WTC11 (cell line): ENCODE measurements around the gene ANGPTL2. TPM values are rescaled to one million over a fixed set of nuclear protein-coding genes. Genes with fewer than 3 reads are reported as not detected.

ENCODE experiments used
- AFF4 ChIP-seq: sonication (generic); formaldehyde crosslinking; IDR thresholded peaks from 2 replicates; pipeline ENCODE4 v1.8.1; 2023; ENCODE audit warnings: mild to moderate bottlenecking, missing genetic modification reagents, borderline replicate concordance
- CBFB ChIP-seq: sonication (generic); formaldehyde crosslinking; IDR thresholded peaks from 2 replicates; pipeline ENCODE4 v1.8.1; 2022; ENCODE audit warnings: mild to moderate bottlenecking, low read depth, missing genetic modification reagents
- ELF4 ChIP-seq: sonication (generic); formaldehyde crosslinking; IDR thresholded peaks from 2 replicates; pipeline ENCODE4 v1.8.1; 2022; ENCODE audit warnings: low read depth, mild to moderate bottlenecking, moderate library complexity, missing genetic modification reagents
- EMX1 ChIP-seq: fragments of 250-450 bp; sonication (Bioruptor Pico); IDR thresholded peaks from 2 replicates; pipeline ENCODE4 v1.8.0; 2021; ENCODE audit warnings: mild to moderate bottlenecking
- ERG ChIP-seq: fragments of 250-450 bp; sonication (Bioruptor Pico); IDR thresholded peaks from 2 replicates; pipeline ENCODE4 v1.8.0; 2021; ENCODE audit warnings: mild to moderate bottlenecking
- ETV6 ChIP-seq: sonication (generic); formaldehyde crosslinking; IDR thresholded peaks from 2 replicates; pipeline ENCODE4 v1.8.1; 2022; ENCODE audit warnings: mild to moderate bottlenecking, missing genetic modification reagents
- FOXJ3 ChIP-seq: sonication (generic); formaldehyde crosslinking; IDR thresholded peaks from 2 replicates; pipeline ENCODE4 v1.9.0; 2021; ENCODE audit warnings: missing genetic modification reagents, mild to moderate bottlenecking, borderline replicate concordance
- FOXP4 ChIP-seq: sonication (generic); formaldehyde crosslinking; IDR thresholded peaks from 2 replicates; pipeline ENCODE4 v1.8.0; 2022; ENCODE audit warnings: mild to moderate bottlenecking, missing genetic modification reagents
- JUN ChIP-seq: sonication (generic); formaldehyde crosslinking; IDR thresholded peaks from 2 replicates; pipeline ENCODE4 v1.8.0; 2023; ENCODE audit warnings: mild to moderate bottlenecking, missing genetic modification reagents
- MXD4 ChIP-seq: fragments of 250-450 bp; sonication (Bioruptor Pico); IDR thresholded peaks from 2 replicates; pipeline ENCODE4 v1.8.0; 2021; ENCODE audit warnings: mild to moderate bottlenecking, moderate library complexity, borderline replicate concordance
- MYBL2 ChIP-seq: sonication (generic); formaldehyde crosslinking; IDR thresholded peaks from 2 replicates; pipeline ENCODE4 v1.8.1; 2023; ENCODE audit warnings: mild to moderate bottlenecking, moderate library complexity, missing genetic modification reagents
- NR1H2 ChIP-seq: sonication (generic); formaldehyde crosslinking; IDR thresholded peaks from 2 replicates; pipeline ENCODE4 v1.9.0; 2021; ENCODE audit warnings: mild to moderate bottlenecking, moderate library complexity, missing genetic modification reagents
- ZBTB21 ChIP-seq: sonication (generic); formaldehyde crosslinking; IDR thresholded peaks from 2 replicates; pipeline ENCODE4 v1.8.1; 2023; ENCODE audit warnings: mild to moderate bottlenecking, missing genetic modification reagents, borderline replicate concordance
- total RNA-seq: library from RNA; stranded (reverse); gene quantifications from 3 replicates; pipeline ENCODE4 v1.2.3, GENCODE V29; 2021
- TF ChIP-seq, protein P1 (sequence below): fragments of 250-450 bp; sonication (Bioruptor Pico); IDR thresholded peaks from 2 replicates; pipeline ENCODE4 v2.1.2; 2022; ENCODE audit warnings: mild to moderate bottlenecking, moderate library complexity
- TF ChIP-seq, protein P2 (sequence below): sonication (generic); formaldehyde crosslinking; IDR thresholded peaks from 2 replicates; pipeline ENCODE4 v1.8.1; 2022; ENCODE audit warnings: low read depth, mild to moderate bottlenecking, moderate library complexity, missing genetic modification reagents, borderline replicate concordance
- TF ChIP-seq, protein P3 (sequence below): fragments of 250-450 bp; sonication (Bioruptor Pico); IDR thresholded peaks from 2 replicates; pipeline ENCODE4 v1.9.0; 2021; ENCODE audit warnings: mild to moderate bottlenecking, borderline replicate concordance
- TF ChIP-seq, protein P4 (sequence below): sonication (generic); formaldehyde crosslinking; conservative IDR thresholded peaks from 2 replicates; pipeline ENCODE4 v1.8.1; 2023; ENCODE audit warnings: mild to moderate bottlenecking, low read depth, missing genetic modification reagents, moderate library complexity
- TF ChIP-seq, protein P5 (sequence below): sonication (generic); formaldehyde crosslinking; IDR thresholded peaks from 2 replicates; pipeline ENCODE4 v1.8.0; 2022; ENCODE audit warnings: mild to moderate bottlenecking, missing genetic modification reagents

The ANGPTL2 gene
- total RNA-seq, 1 experiment from 2014 or later, result 4.5 TPM

DNA sequence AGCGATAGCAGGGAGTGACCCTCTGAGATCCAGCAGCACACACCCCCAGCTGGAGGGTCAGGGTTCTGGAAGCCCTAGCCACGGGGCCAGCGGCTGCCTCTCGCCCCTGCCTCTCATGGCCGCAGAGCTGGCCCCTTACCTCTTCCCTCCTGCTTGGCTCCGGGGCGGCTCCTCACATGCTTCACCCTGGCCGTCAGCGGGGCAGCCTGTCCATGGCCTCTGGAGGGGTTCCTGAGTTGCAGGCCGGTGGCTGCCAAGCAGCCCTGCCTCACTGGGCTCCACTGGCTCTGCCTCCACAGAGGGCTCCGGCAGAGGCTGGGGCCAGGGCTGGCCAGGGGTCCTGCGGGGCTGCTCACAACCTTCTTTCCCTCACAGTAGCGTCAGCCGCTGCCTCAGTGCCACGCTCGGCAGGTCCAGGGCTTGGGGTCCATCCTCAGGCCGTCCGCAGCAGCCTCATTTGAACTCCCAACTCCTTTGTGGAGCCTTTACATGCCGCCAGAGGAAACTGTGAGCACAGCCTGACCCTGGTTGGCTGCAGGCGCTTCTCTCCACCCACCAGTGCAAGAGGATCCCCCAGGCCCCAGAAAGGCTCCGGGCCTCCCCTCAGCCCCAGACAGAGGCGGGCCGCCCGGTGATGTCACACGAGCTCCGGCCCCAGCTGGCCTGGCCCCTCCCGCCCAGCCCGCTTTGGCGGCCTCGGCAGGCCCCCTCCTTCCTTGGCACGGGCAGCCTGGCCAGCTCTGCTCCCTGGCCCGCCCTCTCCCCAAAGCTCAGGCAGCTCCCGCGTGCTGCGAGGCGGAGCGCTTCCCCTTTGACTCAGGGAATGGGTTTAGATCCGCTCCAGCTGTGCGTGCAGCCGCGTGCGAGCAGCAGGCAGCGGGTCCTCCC is at the start of gene ANGPTL2 (continued):
- TF ChIP-seq FOXP4 (peak; percentile 84), NR1H2 (CRISPR knock-in tag) (no peak), JUN (CRISPR knock-in tag) (no peak), CBFB (CRISPR knock-in tag) (no peak; the same call in 1 of the 2 replicates), ELF4 (CRISPR knock-in tag) (no peak), MXD4 (CRISPR knock-in tag) (no peak), EMX1 (CRISPR knock-in tag) (no peak), ZBTB21 (CRISPR knock-in tag) (peak; percentile 80; the same call in 1 of the 2 replicates), MYBL2 (CRISPR knock-in tag) (peak; percentile 73; the same call in 1 of the 2 replicates), AFF4 (CRISPR knock-in tag) (0 out of 2 replicates have a peak, but pooled peaks have one; percentile 49), ETV6 (CRISPR knock-in tag) (no peak), ERG (CRISPR knock-in tag) (no peak), FOXJ3 (no peak)
- TF ChIP-seq, protein P1, sequence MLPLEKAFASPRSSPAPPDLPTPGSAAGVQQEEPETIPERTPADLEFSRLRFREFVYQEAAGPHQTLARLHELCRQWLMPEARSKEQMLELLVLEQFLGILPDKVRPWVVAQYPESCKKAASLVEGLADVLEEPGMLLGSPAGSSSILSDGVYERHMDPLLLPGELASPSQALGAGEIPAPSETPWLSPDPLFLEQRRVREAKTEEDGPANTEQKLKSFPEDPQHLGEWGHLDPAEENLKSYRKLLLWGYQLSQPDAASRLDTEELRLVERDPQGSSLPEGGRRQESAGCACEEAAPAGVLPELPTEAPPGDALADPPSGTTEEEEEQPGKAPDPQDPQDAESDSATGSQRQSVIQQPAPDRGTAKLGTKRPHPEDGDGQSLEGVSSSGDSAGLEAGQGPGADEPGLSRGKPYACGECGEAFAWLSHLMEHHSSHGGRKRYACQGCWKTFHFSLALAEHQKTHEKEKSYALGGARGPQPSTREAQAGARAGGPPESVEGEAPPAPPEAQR, result no peak
- TF ChIP-seq, protein P2, sequence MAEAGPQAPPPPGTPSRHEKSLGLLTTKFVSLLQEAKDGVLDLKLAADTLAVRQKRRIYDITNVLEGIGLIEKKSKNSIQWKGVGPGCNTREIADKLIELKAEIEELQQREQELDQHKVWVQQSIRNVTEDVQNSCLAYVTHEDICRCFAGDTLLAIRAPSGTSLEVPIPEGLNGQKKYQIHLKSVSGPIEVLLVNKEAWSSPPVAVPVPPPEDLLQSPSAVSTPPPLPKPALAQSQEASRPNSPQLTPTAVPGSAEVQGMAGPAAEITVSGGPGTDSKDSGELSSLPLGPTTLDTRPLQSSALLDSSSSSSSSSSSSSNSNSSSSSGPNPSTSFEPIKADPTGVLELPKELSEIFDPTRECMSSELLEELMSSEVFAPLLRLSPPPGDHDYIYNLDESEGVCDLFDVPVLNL (CRISPR knock-in tag), result peak; percentile 60; the same call in 1 of the 2 replicates
- TF ChIP-seq, protein P3, sequence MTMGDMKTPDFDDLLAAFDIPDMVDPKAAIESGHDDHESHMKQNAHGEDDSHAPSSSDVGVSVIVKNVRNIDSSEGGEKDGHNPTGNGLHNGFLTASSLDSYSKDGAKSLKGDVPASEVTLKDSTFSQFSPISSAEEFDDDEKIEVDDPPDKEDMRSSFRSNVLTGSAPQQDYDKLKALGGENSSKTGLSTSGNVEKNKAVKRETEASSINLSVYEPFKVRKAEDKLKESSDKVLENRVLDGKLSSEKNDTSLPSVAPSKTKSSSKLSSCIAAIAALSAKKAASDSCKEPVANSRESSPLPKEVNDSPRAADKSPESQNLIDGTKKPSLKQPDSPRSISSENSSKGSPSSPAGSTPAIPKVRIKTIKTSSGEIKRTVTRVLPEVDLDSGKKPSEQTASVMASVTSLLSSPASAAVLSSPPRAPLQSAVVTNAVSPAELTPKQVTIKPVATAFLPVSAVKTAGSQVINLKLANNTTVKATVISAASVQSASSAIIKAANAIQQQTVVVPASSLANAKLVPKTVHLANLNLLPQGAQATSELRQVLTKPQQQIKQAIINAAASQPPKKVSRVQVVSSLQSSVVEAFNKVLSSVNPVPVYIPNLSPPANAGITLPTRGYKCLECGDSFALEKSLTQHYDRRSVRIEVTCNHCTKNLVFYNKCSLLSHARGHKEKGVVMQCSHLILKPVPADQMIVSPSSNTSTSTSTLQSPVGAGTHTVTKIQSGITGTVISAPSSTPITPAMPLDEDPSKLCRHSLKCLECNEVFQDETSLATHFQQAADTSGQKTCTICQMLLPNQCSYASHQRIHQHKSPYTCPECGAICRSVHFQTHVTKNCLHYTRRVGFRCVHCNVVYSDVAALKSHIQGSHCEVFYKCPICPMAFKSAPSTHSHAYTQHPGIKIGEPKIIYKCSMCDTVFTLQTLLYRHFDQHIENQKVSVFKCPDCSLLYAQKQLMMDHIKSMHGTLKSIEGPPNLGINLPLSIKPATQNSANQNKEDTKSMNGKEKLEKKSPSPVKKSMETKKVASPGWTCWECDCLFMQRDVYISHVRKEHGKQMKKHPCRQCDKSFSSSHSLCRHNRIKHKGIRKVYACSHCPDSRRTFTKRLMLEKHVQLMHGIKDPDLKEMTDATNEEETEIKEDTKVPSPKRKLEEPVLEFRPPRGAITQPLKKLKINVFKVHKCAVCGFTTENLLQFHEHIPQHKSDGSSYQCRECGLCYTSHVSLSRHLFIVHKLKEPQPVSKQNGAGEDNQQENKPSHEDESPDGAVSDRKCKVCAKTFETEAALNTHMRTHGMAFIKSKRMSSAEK (CRISPR knock-in tag), result no peak
- TF ChIP-seq, protein P4, sequence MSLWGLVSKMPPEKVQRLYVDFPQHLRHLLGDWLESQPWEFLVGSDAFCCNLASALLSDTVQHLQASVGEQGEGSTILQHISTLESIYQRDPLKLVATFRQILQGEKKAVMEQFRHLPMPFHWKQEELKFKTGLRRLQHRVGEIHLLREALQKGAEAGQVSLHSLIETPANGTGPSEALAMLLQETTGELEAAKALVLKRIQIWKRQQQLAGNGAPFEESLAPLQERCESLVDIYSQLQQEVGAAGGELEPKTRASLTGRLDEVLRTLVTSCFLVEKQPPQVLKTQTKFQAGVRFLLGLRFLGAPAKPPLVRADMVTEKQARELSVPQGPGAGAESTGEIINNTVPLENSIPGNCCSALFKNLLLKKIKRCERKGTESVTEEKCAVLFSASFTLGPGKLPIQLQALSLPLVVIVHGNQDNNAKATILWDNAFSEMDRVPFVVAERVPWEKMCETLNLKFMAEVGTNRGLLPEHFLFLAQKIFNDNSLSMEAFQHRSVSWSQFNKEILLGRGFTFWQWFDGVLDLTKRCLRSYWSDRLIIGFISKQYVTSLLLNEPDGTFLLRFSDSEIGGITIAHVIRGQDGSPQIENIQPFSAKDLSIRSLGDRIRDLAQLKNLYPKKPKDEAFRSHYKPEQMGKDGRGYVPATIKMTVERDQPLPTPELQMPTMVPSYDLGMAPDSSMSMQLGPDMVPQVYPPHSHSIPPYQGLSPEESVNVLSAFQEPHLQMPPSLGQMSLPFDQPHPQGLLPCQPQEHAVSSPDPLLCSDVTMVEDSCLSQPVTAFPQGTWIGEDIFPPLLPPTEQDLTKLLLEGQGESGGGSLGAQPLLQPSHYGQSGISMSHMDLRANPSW (CRISPR knock-in tag), result no peak
- TF ChIP-seq, protein P5, sequence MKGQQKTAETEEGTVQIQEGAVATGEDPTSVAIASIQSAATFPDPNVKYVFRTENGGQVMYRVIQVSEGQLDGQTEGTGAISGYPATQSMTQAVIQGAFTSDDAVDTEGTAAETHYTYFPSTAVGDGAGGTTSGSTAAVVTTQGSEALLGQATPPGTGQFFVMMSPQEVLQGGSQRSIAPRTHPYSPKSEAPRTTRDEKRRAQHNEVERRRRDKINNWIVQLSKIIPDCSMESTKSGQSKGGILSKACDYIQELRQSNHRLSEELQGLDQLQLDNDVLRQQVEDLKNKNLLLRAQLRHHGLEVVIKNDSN (CRISPR knock-in tag), result no peak
